Activated CD4-positive, alpha-beta T cell treated with anti-CD3 and anti-CD28 coated beads, Interleukin-2, amount 10 ng/mL, durations not matched to agents 24 days and 14 days (primary cell): ENCODE results near the gene KRTAP2-3. TPM values are rescaled to one million over a fixed set of nuclear protein-coding genes. Genes with fewer than 3 reads are reported as not detected.
"Not testable (repeated sequence)": the region's sequence is repeated elsewhere in the genome, so short reads cannot be mapped to it uniquely, and the experiment has no call there.

Experiments
- DNase-seq: peaks from one replicate; pipeline ENCODE4 v3.0.0; 2022
- H3K27ac Mint-ChIP-seq: one replicate; pipeline ENCODE4 v1.8.0; 2022; ENCODE audit warnings: mild to moderate bottlenecking, mixed read lengths
- H3K27me3 Mint-ChIP-seq: one replicate; pipeline ENCODE4 v1.8.0; 2022; ENCODE audit warnings: mixed read lengths
- H3K36me3 Mint-ChIP-seq: one replicate; pipeline ENCODE4 v1.8.0; 2022; ENCODE audit warnings: low read depth, mild to moderate bottlenecking, mixed read lengths
- H3K4me1 Mint-ChIP-seq: one replicate; pipeline ENCODE4 v1.8.0; 2021; ENCODE audit warnings: mixed read lengths
- H3K4me3 Mint-ChIP-seq: one replicate; pipeline ENCODE4 v1.8.0; 2022; ENCODE audit warnings: mild to moderate bottlenecking, moderate library complexity, mixed read lengths
- H3K9me3 Mint-ChIP-seq: one replicate; pipeline ENCODE4 v1.8.0; 2021; ENCODE audit warnings: mixed read lengths
- intact Hi-C: fragments of 100-400 bp; cut with micrococcal nuclease; formaldehyde crosslinking; loops from one replicate; pipeline ENCODE4 v1.15.1; 2023
- total RNA-seq: library from RNA; stranded (reverse); gene quantifications from 2 replicates; pipeline ENCODE4 v1.2.3, GENCODE V29; 2022

KRTAP2-3 gene
- not detected in 2 replicates for total RNA-seq

- H3K4me1 Mint-ChIP-seq: no peaks in the 10 kb centered on the region
- no peak within 1 kb of the TSS for H3K27ac Mint-ChIP-seq
- intact Hi-C loops: no loop called here
- H3K4me3 Mint-ChIP-seq: no peak within 1 kb of the TSS
- DNase-seq: no peak
- no peaks in the 10 kb centered on the region for H3K36me3 Mint-ChIP-seq
- H3K9me3 Mint-ChIP-seq: no peaks in the 10 kb centered on the region
- H3K27me3 Mint-ChIP-seq: peaks cover 23% of the 10 kb centered on the region
Measured at GRCh38 chr17:41060052-41060604, at the start of gene KRTAP2-3. Gene KRTAP2-3, minus strand, starts transcription at chr17:41060114. Its CDS starts 64 bp downstream, at chr17:41060050.

- H3K27ac Mint-ChIP-seq, H3K27me3 Mint-ChIP-seq, H3K9me3 Mint-ChIP-seq, H3K4me3 Mint-ChIP-seq, H3K4me1 Mint-ChIP-seq, DNase-seq, H3K36me3 Mint-ChIP-seq, intact Hi-C loops: not testable (repeated sequence)
Measured at GRCh38 chr17:41108728-41109386, 48.9 kb upstream of the KRTAP2-3 start.

- Mint-ChIP-seq H3K27ac (no peak overlapping the region), H3K36me3 (no peaks in the 10 kb centered on the region), H3K27me3 (peaks cover 9% of the 10 kb centered on the region), H3K9me3 (peaks cover 4% of the 10 kb centered on the region), H3K4me3 (no peak overlapping the region), H3K4me1 (no peaks in the 10 kb centered on the region)
- DNase-seq: no peak
- intact Hi-C loops: no loop called here
Measured at GRCh38 chr17:41107941-41108450, 48.1 kb upstream of the KRTAP2-3 start.

- H3K4me1 Mint-ChIP-seq, H3K36me3 Mint-ChIP-seq, H3K4me3 Mint-ChIP-seq, intact Hi-C loops, H3K9me3 Mint-ChIP-seq, H3K27ac Mint-ChIP-seq, DNase-seq, H3K27me3 Mint-ChIP-seq: not testable (repeated sequence)
Measured at GRCh38 chr17:41105347-41105746, 45.4 kb upstream of the KRTAP2-3 start, which contains the start of gene KRTAP4-9. Gene KRTAP4-9, plus strand, starts transcription at chr17:41105389. Its CDS starts 0 bp downstream, at chr17:41105389.

GRCh38 chr17:41104386-41105038 is 44.6 kb upstream of the KRTAP2-3 start:
- intact Hi-C loops, H3K36me3 Mint-ChIP-seq, H3K4me1 Mint-ChIP-seq, H3K27ac Mint-ChIP-seq, H3K9me3 Mint-ChIP-seq, DNase-seq, H3K4me3 Mint-ChIP-seq: not testable (repeated sequence)
- H3K27me3 Mint-ChIP-seq: peaks cover 13% of the 10 kb centered on the region

- Mint-ChIP-seq H3K27ac (no peak overlapping the region), H3K4me1 (no peaks in the 10 kb centered on the region), H3K36me3 (no peaks in the 10 kb centered on the region), H3K9me3 (peaks cover 4% of the 10 kb centered on the region), H3K4me3 (no peak overlapping the region), H3K27me3 (peaks cover 13% of the 10 kb centered on the region)
- no peak for DNase-seq
- intact Hi-C loops: no loop called here
Measured at GRCh38 chr17:41103896-41104295, 44.0 kb upstream of the KRTAP2-3 start.

GRCh38 chr17:41101586-41102259 is 41.8 kb upstream of the KRTAP2-3 start, which contains the start of gene KRTAP4-16:
Gene KRTAP4-16, minus strand, starts transcription at chr17:41102209. Its CDS starts 0 bp downstream, at chr17:41102209.
- no peaks in the 10 kb centered on the region for H3K4me1 Mint-ChIP-seq
- intact Hi-C loops: no loop called here
- H3K27ac Mint-ChIP-seq: no peak within 1 kb of the TSS
- peaks cover 14% of the 10 kb centered on the region for H3K27me3 Mint-ChIP-seq
- no peak within 1 kb of the TSS for H3K4me3 Mint-ChIP-seq
- no peak for DNase-seq
- H3K36me3 Mint-ChIP-seq: no peaks in the 10 kb centered on the region
- H3K9me3 Mint-ChIP-seq: no peaks in the 10 kb centered on the region

- intact Hi-C loops, H3K27ac Mint-ChIP-seq, H3K4me3 Mint-ChIP-seq: not testable (repeated sequence)
Measured at GRCh38 chr17:41099682-41100480, 40.0 kb upstream of the KRTAP2-3 start.

DNA sequence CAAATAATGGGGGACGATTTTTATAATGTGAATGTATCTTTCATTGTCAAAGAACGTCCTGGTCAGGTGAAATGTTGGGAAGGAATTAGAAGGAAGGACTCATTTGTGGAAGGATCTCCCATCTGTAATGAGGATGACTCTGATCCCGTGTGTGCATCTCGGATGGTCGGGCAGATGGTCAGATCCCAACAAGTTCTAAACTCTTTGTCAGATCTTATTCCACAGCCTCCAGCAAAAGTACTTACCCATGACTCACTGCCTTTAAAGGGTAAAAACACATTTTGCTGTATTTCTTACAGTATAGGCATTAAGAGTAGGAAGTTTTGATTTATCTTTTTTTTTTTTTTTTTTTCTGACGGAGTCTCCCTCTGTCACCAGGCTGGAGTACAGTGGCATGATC is 38.6 kb upstream of the KRTAP2-3 start:
- H3K9me3 Mint-ChIP-seq: no peaks in the 10 kb centered on the region
- no peak overlapping the region for H3K4me3 Mint-ChIP-seq
- no peaks in the 10 kb centered on the region for H3K4me1 Mint-ChIP-seq
- H3K27ac Mint-ChIP-seq: no peak overlapping the region
- H3K36me3 Mint-ChIP-seq: no peaks in the 10 kb centered on the region
- intact Hi-C loops: no loop called here
- no peak for DNase-seq
- peaks cover 11% of the 10 kb centered on the region for H3K27me3 Mint-ChIP-seq

More at GRCh38 chr17:41099682-41100480, 40.0 kb upstream of the KRTAP2-3 start:
- H3K27me3 Mint-ChIP-seq: peaks cover 15% of the 10 kb centered on the region
- not testable (repeated sequence) for DNase-seq, H3K9me3 Mint-ChIP-seq, H3K4me1 Mint-ChIP-seq, H3K36me3 Mint-ChIP-seq

- Mint-ChIP-seq H3K4me3 (no peak within 1 kb of the TSS), H3K9me3 (no peaks in the 10 kb centered on the region), H3K27me3 (peaks cover 10% of the 10 kb centered on the region), H3K36me3 (no peaks in the 10 kb centered on the region), H3K27ac (no peak within 1 kb of the TSS), H3K4me1 (no peaks in the 10 kb centered on the region)
- DNase-seq: no peak
- intact Hi-C loops: no loop called here
Measured at GRCh38 chr17:41098042-41098441, 38.1 kb upstream of the KRTAP2-3 start, which contains the start of gene KRTAP4-8. Gene KRTAP4-8, minus strand, starts transcription at chr17:41098142. Its CDS starts 58 bp downstream, at chr17:41098084.

DNA sequence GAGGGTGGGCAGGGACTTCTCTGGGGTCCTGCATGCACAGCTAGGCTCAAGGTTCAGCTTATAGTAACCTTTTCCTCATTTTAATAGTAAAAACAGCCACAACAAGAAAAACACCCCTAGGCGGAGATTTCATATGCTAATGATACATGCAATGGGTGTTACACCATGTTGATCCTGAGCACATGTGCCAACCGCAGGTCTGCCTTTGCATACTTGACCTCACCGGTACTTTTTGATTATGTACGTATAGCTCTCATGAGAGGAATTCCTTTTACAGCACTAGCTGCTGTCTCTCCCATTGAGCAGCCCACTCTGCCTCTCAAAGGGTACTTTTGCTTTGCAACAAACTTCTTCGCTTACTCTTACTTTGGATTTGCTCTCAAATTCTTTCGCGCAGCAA is 36.1 kb upstream of the KRTAP2-3 start:
- H3K4me1 Mint-ChIP-seq: no peaks in the 10 kb centered on the region
- H3K9me3 Mint-ChIP-seq: no peaks in the 10 kb centered on the region
- H3K27ac Mint-ChIP-seq: no peak overlapping the region
- peaks cover 10% of the 10 kb centered on the region for H3K27me3 Mint-ChIP-seq
- intact Hi-C loops: no loop called here
- H3K4me3 Mint-ChIP-seq: no peak overlapping the region
- no peak for DNase-seq
- no peaks in the 10 kb centered on the region for H3K36me3 Mint-ChIP-seq

DNA sequence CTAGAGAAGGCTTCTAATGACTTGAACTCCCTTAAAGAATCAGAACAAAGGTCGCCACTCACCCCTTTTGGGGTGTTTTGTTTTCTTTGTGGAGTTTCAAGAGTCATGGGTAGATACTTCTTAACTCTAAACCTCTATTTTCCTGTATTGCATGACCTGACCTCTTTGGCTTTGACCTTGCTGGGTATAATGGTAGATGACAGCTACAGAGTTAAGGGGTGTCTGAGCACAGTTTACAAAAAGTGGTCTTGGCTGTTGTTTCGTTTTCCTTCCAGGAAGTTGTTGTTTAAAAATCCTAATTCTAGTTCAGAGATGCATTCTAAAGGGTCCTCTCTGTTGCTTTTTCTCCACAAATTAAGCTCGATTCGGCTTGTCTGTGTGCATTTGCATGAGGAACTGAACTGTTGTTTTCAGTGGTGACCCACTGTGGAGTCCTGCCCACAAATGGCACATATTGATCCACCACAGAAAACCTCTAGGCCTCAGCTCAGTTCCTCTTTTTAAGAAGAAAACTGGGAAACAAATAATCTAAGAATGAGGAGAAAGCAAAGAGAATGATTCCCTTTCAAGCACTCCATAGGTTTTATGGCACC is 28.9 kb upstream of the KRTAP2-3 start:
- H3K4me3 Mint-ChIP-seq, H3K27ac Mint-ChIP-seq, intact Hi-C loops, H3K27me3 Mint-ChIP-seq, H3K9me3 Mint-ChIP-seq, H3K4me1 Mint-ChIP-seq, H3K36me3 Mint-ChIP-seq, DNase-seq: not testable (repeated sequence)
